GM12891 (cell line): Measurements from ENCODE around the gene MYOCOS.

Experiments
- DNase-seq: peaks from one replicate; pipeline ENCODE4 v3.0.0; 2011; ENCODE audit warnings: low spot score; ENCODE audit not compliant: insufficient read length
- FAIRE-seq: peaks from 2 replicates; lab custom pipeline; 2011; peaks lifted over from hg19 to GRCh38; lab: Jason Lieb, UNC
- PAX5 ChIP-seq: IDR thresholded peaks from 2 replicates; pipeline ENCODE4 v1.6.1; 2011; ENCODE audit warnings: low read length, moderate library complexity, mild to moderate bottlenecking; ENCODE audit not compliant: insufficient read depth, severe bottlenecking
- POLR2A ChIP-seq: IDR thresholded peaks from 2 replicates; pipeline ENCODE4 v1.6.1; 2011; ENCODE audit warnings: low read depth, low read length, control low read depth
- POLR2AphosphoS5 ChIP-seq: IDR thresholded peaks from 2 replicates; pipeline ENCODE4 v1.6.1; 2011; ENCODE audit warnings: low read depth, low read length, control low read depth
- POU2F2 ChIP-seq: IDR thresholded peaks from 2 replicates; pipeline ENCODE4 v1.6.1; 2011; ENCODE audit warnings: low read depth, mild to moderate bottlenecking, control low read depth, low read length, moderate library complexity
- SPI1 ChIP-seq: IDR thresholded peaks from 2 replicates; pipeline ENCODE4 v1.6.1; 2011; ENCODE audit warnings: low read depth, low read length, control low read depth
- TAF1 ChIP-seq: IDR thresholded peaks from 2 replicates; pipeline ENCODE4 v1.6.1; 2011; ENCODE audit warnings: low read depth, low read length, control low read depth

MYOCOS gene

GRCh38 chr1:171670739-171671138 lies 48.7 kb downstream of the MYOCOS start:
- TF ChIP-seq POLR2AphosphoS5, result no peak
- no peak for TF ChIP-seq SPI1
- TF ChIP-seq POU2F2, result no peak
- TF ChIP-seq TAF1, result no peak
- no peak for TF ChIP-seq POLR2A
- TF ChIP-seq PAX5, result no peak
- DNase-seq, result no peak
- FAIRE-seq, result no peak

GRCh38 chr1:171674431-171675405 lies 52.7 kb downstream of the MYOCOS start:
- DNase-seq (no peak), FAIRE-seq (no peak)
- TF ChIP-seq SPI1 (no peak), TAF1 (no peak), POLR2A (no peak), PAX5 (no peak)
